ENCODE data around the gene SLC15A5.
A peak's percentile ranks its signal among the peaks of the same experiment; 100 is the strongest.

Gene SLC15A5

GRCh38 chr12:16198884-16199283 lies 78.6 kb downstream of the SLC15A5 start:
- no peak overlapping the region for H3K4me3 ChIP-seq (ENCODE audit: low read length)
- peak; percentile 7 for DNase-seq (ENCODE audit: low read depth, low spot score)

GRCh38 chr12:16197600-16197999 lies 79.9 kb downstream of the SLC15A5 start:
- no peak for DNase-seq (ENCODE audit: low read depth, low spot score)
- no peak overlapping the region for H3K4me3 ChIP-seq (ENCODE audit: low read length)

- DNase-seq (ENCODE audit: low read depth, low spot score) = peak; percentile 2
- H3K4me3 ChIP-seq (ENCODE audit: low read length) = no peak overlapping the region
Measured at GRCh38 chr12:16189849-16190248, 87.6 kb downstream of the SLC15A5 start.

- DNase-seq (ENCODE audit: low read depth, low spot score) = no peak
- no peak overlapping the region for H3K4me3 ChIP-seq (ENCODE audit: low read length)
Measured at GRCh38 chr12:16187660-16188059, 89.8 kb downstream of the SLC15A5 start.

GRCh38 chr12:16184681-16185080 lies 92.8 kb downstream of the SLC15A5 start:
- DNase-seq (ENCODE audit: low read depth, low spot score) = no peak
- no peak overlapping the region for H3K4me3 ChIP-seq (ENCODE audit: low read length)

DNA sequence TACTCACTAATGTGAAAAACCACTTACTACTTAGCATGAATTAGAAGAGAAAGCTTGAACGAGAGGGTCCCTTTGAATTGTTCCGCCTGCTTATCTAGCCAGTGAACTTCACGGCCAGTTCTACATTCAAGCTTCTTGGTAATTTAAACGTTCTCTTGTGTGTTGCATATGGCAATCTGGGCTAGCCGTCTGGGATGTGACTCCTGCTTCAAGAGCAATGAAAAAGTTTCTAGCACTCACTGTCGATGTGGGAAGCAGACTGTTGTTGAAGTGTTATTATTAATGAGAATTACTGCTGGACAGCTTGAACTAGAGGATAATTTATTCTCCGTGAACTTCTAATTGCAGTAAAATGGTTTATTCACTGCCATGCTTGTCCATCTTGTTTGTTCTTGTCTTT lies 93.9 kb downstream of the SLC15A5 start:
- DNase-seq (ENCODE audit: low read depth, low spot score) = no peak
- H3K4me3 ChIP-seq (ENCODE audit: low read length) = no peak overlapping the region

- no peak for DNase-seq (ENCODE audit: low read depth, low spot score)
- no peak overlapping the region for H3K4me3 ChIP-seq (ENCODE audit: low read length)
Measured at GRCh38 chr12:16175840-16176239, 101.6 kb downstream of the SLC15A5 start.

GRCh38 chr12:16174282-16174681 lies 103.2 kb downstream of the SLC15A5 start:
- DNase-seq (ENCODE audit: low read depth, low spot score) = no peak
- H3K4me3 ChIP-seq (ENCODE audit: low read length) = no peak overlapping the region

DNA sequence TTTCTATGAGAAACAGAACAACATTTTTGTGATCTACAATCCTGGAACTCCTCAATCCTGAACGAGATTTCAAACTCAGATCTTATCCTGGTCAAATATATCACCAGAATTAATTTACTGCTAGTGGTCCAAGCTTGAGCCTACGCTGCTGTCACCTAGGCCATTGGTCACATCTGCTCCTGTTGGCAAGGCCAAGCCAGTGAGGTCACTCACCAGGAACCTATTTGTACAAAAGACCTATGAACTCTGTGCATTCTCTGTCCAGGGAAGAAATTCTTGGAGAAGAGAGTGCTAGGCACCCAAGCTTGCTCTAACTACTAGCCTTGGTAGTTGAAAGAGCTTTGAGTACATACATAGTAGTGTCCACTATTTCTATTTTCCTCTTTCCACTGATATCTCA lies 106.1 kb downstream of the SLC15A5 start:
- no peak for DNase-seq (ENCODE audit: low read depth, low spot score)
- H3K4me3 ChIP-seq (ENCODE audit: low read length) = no peak overlapping the region

DNA sequence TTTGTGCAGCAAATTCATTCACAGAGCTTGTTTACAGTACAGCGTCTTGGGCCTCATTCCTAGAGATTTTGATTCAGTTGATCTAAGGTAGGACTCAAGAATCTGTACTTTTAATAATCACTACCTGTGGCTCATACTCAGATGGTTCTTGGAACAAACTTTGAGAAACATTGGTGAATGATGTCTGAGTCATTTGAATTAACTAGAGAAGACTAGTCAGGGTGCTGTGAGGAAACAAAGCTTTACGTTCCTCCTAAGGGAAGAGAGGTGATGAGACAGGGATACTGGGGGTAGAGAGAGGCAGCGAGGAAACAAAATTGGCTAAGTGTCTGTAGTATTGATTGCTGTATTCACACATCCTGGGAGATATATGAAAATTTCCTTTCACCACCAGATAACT lies 109.4 kb downstream of the SLC15A5 start:
- no peak for DNase-seq (ENCODE audit: low read depth, low spot score)
- H3K4me3 ChIP-seq (ENCODE audit: low read length) = no peak overlapping the region

DNA sequence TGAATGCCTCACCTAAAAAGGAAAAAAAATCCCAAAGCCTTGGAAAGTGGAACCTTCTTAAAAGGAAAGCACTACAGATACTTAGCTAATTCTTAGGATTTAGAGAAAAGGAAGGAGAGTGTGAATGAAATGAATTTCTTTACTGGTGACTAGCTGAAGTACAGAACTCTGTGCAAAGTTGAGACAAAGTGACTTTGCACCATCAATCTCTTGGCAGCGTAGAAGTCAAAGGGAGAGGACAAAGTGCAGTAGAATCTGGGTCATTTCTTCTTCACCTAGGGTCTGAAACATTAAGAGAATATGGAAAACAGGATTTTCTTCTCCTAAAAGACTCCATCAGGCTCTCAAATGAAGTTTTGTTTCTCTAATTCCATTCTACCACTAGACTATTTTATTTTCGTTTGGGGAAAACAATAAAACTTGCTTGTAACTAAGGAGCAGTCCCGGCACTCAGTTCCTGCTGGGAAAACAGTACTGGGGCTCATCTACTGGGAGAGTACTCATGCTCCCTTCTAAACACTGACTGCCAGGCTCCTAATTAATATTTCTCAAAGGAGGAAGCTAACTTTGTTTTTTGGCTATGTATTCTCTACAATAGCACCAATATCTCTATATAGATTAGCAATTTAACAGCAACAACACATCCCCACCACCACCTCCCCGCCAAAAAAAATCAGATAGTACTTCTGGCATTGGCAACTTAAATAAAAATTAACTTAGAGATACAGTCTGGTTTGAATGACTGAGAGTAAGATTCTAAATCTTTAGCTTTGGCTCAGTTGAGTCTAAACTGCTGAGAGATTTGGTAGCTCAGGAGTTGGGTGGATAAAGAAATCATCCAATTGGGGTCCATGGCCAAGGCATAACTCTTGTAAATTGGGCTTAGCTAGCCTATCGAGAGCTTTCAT lies 110.7 kb downstream of the SLC15A5 start:
- no peak for DNase-seq (ENCODE audit: low read depth, low spot score)
- no peak overlapping the region for H3K4me3 ChIP-seq (ENCODE audit: low read length)

GRCh38 chr12:16165506-16165905 lies 112.0 kb downstream of the SLC15A5 start:
- no peak overlapping the region for H3K4me3 ChIP-seq (ENCODE audit: low read length)
- DNase-seq (ENCODE audit: low read depth, low spot score) = peak; percentile 17

- no peak overlapping the region for H3K4me3 ChIP-seq (ENCODE audit: low read length)
- DNase-seq (ENCODE audit: low read depth, low spot score) = no peak
Measured at GRCh38 chr12:16163901-16164300, 113.6 kb downstream of the SLC15A5 start.

GRCh38 chr12:16163146-16163545 lies 114.3 kb downstream of the SLC15A5 start:
- H3K4me3 ChIP-seq (ENCODE audit: low read length) = no peak overlapping the region
- no peak for DNase-seq (ENCODE audit: low read depth, low spot score)

DNA sequence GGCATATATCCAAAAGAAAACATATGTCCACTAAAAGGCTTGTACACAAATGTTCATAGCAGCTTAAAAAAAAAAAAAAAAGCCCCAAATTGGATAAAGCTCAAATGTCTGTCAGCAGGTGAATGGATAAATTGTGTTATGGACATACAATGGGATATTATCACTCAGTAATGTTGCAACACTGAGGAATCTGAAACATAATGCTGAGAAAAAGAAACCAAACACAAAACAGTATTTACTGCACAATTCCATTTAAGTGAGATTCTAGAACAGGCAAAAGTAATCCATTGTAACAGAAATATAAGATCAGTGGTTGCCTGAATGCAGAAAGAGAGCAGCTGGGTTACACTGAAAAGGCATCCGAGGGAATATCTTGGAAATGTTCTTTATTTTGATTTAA lies 117.9 kb downstream of the SLC15A5 start:
- no peak overlapping the region for H3K4me3 ChIP-seq (ENCODE audit: low read length)
- DNase-seq (ENCODE audit: low read depth, low spot score) = no peak

DNA sequence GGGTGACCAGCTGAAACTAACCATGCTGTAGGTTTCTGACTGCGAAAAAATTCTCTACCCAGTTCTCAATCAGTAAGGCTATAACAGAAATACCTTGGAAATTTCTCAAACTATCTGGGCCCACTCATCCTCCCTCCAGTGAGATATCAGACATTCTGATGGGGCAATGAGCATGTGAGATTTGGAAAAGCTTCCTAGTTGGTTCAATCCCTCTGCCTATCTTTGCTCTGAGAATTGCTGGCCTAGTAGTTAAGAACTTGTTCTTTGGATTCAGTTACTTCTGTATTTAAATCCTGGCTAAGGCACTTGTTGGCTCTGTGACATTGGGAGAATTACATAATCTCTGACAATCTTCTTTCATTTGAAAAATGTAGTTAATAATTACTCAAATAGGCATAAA lies 119.4 kb downstream of the SLC15A5 start:
- H3K4me3 ChIP-seq (ENCODE audit: low read length) = no peak overlapping the region
- DNase-seq (ENCODE audit: low read depth, low spot score) = no peak

GRCh38 chr12:16155938-16156337 lies 121.5 kb downstream of the SLC15A5 start:
- H3K4me3 ChIP-seq (ENCODE audit: low read length) = no peak overlapping the region
- no peak for DNase-seq (ENCODE audit: low read depth, low spot score)

DNA sequence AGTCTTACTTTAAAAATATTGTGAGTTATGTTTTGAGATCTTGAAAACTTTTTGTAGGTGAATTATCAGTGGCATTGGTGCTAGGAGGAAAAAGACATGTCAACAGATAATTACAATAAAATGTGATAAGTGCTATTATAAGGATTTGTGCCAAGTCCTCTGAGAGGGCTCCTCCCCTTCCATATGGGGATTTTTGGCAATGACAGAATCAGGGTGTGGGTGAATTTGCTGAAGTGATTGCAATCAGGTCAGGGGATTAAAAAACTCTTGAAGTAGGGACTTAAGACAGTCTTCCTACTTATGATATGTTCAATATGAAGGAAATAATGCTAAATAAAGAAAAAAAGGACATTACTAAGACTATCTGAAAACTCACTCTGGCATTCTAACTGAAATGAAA lies 122.5 kb downstream of the SLC15A5 start:
- H3K4me3 ChIP-seq (ENCODE audit: low read length) = no peak overlapping the region
- DNase-seq (ENCODE audit: low read depth, low spot score) = no peak

GRCh38 chr12:16152885-16153673 lies 124.4 kb downstream of the SLC15A5 start:
- no peak for DNase-seq (ENCODE audit: low read depth, low spot score)
- no peak overlapping the region for H3K4me3 ChIP-seq (ENCODE audit: low read length)

DNA sequence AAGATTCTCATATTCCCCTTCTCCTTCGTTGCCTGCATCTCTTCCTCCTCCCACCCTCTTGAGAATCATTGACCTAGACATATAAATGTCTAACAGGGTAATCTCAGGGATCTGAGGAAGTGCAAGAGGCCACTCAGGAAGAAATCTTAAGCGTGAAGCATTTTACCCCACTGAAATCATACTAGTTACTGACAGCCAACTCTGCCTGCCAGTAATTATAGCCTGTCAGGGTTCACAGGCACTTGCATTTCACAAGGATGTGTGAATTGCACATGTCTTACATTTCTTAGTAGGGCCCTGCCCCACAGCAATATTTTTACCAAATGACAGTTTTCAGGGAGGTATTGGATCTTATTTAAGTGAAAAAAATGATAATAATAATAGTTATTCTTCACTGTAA lies 127.2 kb downstream of the SLC15A5 start:
- DNase-seq (ENCODE audit: low read depth, low spot score) = no peak

More for the DNA sequence above, 127.2 kb downstream of the SLC15A5 start:
- no peak overlapping the region for H3K4me3 ChIP-seq (ENCODE audit: low read length)

Measured in Jurkat, Clone E6-1 (cell line).